ENCODE measurements around the gene GYPC.

The GYPC gene

DNA sequence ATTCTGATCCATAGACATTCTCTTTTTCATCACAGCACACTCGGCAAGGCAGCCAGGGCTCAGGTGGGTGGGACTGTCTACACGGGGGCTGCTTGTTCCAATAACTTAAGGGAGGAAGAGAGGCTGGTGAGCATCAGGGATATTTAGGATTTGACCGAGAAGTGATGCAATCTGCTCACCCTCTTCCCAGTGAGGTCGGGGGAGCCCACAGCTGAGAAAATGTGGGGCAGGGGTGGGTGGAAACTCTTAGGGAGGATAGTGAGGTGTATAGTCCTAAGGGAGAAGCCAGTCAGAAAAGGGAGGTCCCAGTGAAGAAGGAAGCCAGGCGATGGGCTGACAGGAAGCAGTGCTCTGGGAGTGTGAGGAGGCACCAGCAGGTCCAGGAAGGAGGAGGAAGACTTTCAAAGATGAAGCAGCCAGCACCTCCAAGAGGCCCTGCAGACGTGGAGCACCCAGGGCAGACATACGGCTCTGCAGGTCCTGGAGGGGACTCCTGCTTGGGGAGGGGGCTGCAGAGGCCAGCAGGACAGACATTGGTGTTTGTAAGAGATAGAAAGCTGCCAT lies 76.8 kb downstream of the GYPC start:
- DNase-seq (ENCODE audit: low read depth), result no peak

DNA sequence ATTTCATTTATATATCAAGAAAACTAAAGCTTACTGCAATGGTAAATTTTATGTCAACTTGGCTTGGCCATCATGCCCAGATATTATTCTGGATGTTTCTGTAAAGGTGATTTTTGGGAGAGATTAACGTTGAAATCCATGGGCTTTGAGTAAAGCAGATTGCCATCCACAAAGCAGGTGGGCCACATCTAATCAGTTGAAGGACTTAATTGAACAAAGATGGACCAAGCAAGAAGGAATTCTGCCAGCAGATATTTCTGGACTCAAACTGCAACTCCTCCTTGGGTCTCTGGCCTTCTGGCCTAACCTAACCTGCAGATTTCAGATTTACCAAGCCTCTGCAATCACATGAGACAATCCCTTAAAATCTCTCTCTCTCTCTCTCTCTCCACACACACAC lies 77.8 kb downstream of the GYPC start:
- DNase-seq (ENCODE audit: low read depth), result no peak

DNA sequence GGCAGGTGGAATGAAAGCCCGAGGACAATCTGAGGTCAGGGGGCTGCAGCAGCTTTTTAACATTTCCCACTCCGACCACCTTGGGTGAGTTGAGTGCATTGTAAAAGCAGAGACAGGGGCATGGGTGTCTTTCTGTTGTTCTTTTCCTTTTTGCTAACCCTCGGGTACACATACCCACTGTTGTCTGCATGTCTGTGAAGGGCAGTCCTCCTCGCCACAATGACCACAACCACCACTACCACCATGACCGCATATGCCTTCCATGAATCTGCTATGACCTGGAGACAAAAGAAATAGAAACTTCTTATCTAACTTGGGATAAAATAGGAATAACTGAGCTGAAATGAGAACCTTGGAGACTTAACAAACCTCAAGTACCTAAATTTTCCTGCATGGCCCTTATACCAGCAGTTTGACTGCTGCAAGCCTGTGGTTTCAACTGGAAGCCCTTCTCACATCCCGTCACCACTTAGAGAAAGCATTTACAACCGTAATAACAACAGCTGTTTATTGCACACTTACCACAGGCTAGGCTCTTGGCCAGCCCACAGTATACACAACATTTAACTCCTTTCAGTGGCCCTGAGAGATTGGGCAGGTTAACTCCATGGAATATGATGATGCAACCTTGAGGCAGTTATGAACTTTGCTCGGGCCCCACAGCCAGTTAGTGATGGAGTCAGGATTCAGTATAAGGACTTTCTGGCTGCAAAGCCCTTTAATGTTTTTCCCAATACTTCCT lies 80.3 kb downstream of the GYPC start:
- no peak for DNase-seq (ENCODE audit: low read depth)

DNA sequence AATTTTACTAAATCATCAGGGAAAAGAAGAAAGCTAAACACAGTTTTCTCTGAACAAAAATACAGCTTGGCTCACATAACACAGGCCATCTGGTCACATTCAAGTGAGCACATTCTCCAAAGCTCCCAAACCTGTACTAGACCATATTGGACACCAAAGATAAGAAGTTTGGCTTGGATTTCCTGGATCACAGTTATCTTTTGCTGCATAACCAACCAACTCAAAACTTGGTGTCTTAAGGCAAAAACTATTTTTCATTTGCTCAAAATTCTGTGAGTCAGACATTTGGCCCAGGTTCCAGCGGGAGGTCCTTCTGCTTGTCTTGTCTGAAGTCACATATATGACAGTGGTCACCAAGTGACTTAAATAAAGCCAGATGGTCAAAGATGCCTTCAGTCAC lies 83.2 kb downstream of the GYPC start:
- DNase-seq (ENCODE audit: low read depth), result no peak

DNA sequence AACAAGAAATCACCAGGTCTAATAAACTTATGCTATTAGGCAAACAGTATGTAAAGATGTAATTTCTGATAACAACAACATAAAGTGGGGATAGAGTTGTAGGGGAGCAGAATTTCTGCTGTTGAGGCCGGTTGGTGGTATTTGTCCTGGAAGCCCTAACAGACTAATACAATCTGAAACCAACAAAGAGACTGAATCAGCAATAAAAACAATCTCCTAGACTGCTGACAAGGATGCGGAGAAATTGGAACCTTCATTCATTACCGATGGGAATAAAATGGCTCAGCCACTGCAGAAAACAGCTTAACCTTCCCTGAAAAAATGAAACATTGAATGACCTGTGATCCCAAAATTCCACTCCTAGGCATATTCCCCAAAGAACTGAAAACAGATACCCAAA lies 88.7 kb downstream of the GYPC start:
- DNase-seq (ENCODE audit: low read depth), result no peak

Data from non-pigmented ciliary epithelial cell (primary cell).